Measurements from ENCODE around the gene CHSY1.

DNA sequence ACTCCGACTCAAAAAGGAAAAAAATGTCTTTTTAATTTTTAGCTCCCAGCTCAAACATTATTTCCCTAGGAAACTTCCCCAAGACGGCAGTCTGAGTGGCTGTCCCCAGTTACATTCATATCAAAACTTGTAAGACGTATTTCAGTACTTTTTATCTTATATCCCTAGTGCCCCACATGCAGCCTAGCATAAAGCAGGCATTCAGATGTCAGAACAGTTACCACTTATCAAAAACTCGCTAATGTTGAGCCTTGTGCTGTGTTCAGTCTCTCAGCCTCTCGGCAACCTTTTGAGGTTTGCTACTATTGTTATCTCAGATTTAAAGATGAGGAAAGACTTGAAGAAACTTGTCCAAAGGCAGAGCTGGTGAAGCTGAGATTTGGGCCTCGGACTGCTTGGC lies 32.1 kb upstream of the CHSY1 start:
- TF ChIP-seq, protein P1, sequence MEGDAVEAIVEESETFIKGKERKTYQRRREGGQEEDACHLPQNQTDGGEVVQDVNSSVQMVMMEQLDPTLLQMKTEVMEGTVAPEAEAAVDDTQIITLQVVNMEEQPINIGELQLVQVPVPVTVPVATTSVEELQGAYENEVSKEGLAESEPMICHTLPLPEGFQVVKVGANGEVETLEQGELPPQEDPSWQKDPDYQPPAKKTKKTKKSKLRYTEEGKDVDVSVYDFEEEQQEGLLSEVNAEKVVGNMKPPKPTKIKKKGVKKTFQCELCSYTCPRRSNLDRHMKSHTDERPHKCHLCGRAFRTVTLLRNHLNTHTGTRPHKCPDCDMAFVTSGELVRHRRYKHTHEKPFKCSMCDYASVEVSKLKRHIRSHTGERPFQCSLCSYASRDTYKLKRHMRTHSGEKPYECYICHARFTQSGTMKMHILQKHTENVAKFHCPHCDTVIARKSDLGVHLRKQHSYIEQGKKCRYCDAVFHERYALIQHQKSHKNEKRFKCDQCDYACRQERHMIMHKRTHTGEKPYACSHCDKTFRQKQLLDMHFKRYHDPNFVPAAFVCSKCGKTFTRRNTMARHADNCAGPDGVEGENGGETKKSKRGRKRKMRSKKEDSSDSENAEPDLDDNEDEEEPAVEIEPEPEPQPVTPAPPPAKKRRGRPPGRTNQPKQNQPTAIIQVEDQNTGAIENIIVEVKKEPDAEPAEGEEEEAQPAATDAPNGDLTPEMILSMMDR (IDR thresholded peaks at IDR 0.05) = no peak
- TF ChIP-seq POLR2A (IDR thresholded peaks at IDR 0.05) = no peak
